Suprapubic skin (tissue), 4 donors: ENCODE data around the gene MOSMO. TPM values are rescaled to one million over a fixed set of nuclear protein-coding genes. Genes with fewer than 3 reads are reported as not detected.

Experiments
- DNase-seq, 2 donors: peaks; one replicate each; pipeline ENCODE4 v3.0.0-alpha.2; 2019; ENCODE audit warnings: low spot score in 2 of 2
- H3K27ac ChIP-seq: fragments of 200-600 bp; sonication (generic); one replicate; pipeline ENCODE4 v1.5.1; 2019
- H3K27me3 ChIP-seq: fragments of 200-600 bp; sonication (generic); one replicate; pipeline ENCODE4 v1.5.1; 2019
- H3K36me3 ChIP-seq: fragments of 200-600 bp; sonication (generic); one replicate; pipeline ENCODE4 v1.5.1; 2019
- H3K4me1 ChIP-seq: fragments of 200-600 bp; sonication (generic); one replicate; pipeline ENCODE4 v1.5.1; 2019
- H3K4me3 ChIP-seq: fragments of 200-600 bp; sonication (generic); one replicate; pipeline ENCODE4 v1.5.1; 2019; ENCODE audit warnings: mild to moderate bottlenecking
- H3K9me3 ChIP-seq: fragments of 200-600 bp; sonication (generic); one replicate; pipeline ENCODE4 v1.5.1; 2019
- EP300 ChIP-seq: sonication (generic); formaldehyde crosslinking; IDR thresholded peaks from one replicate; pipeline ENCODE4 v1.6.1; 2017; ENCODE audit warnings: antibody characterized with exemption
- POLR2A ChIP-seq, 2 donors: fragments of 450-650 bp; IDR thresholded peaks; one replicate each; pipeline ENCODE4 v1.6.1; 2017; ENCODE audit warnings: antibody characterized with exemption in 2 of 2, mild to moderate bottlenecking in 2 of 2, moderate library complexity in 2 of 2
- POLR2AphosphoS5 ChIP-seq, 3 donors: sonication (generic); formaldehyde crosslinking; IDR thresholded peaks; one replicate each; pipeline ENCODE4 v1.6.1; 2017; ENCODE audit warnings: antibody characterized with exemption in 3 of 3
- WGBS: methylation state at CpG from one replicate; pipeline ENCODE4 v1.1.5; 2018; 5-methylcytosine and 5-hydroxymethylcytosine counted together
- total RNA-seq, 4 donors: library from RNA; depleted of rRNA; stranded (reverse); fragments of >200 nt; gene quantifications; one replicate each; pipeline ENCODE4 v1.1.0, GENCODE V29; 2016
- TF ChIP-seq, protein P1 (sequence below), 2 donors: fragments of 200-600 bp in 1 of 2; fragments of 450-650 bp in 1 of 2; sonication (generic) in 1 of 2; IDR thresholded peaks; one replicate each; pipeline ENCODE4 v1.5.1; 2016 to 2019; ENCODE audit warnings: antibody characterized with exemption in 2 of 2, mild to moderate bottlenecking in 1 of 2, moderate library complexity in 1 of 2

Gene MOSMO
- total RNA-seq, 4 donors from 2014 or later: 11.9 to 32.7 (median 16.7) TPM

DNA sequence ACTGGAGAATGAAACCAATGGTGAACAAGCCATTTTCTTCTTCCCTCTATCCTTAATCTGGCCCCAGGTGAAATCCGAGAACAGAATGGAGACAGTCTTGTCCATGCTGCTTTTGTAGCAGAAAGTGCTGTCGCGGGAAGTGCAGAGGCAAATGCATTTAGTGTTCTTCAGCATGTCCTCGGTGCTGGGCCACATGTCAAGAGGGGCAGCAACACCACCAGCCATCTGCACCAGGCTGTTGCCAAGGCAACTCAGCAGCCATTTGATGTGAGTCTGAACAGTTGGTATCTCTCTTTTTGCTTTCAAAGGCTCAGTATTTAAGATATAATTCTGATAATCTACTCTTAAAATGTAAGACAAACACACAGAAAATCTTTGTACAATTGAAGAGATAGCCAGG, 36.1 kb upstream of the MOSMO start:
- no peak overlapping the region for H3K27ac ChIP-seq
- no peaks in the 10 kb centered on the region for H3K9me3 ChIP-seq
- 96% methylated on average over 4 of the region's 4 CpGs for WGBS
- H3K36me3 ChIP-seq: peaks cover 95% of the 10 kb centered on the region
- no peak overlapping the region for H3K4me3 ChIP-seq
- H3K4me1 ChIP-seq: no peaks in the 10 kb centered on the region
- no peak for DNase-seq
- TF ChIP-seq POLR2A (IDR thresholded peaks at IDR 0.05): no peak
- TF ChIP-seq POLR2AphosphoS5 (IDR thresholded peaks at IDR 0.05): no peak
- TF ChIP-seq, protein P1, sequence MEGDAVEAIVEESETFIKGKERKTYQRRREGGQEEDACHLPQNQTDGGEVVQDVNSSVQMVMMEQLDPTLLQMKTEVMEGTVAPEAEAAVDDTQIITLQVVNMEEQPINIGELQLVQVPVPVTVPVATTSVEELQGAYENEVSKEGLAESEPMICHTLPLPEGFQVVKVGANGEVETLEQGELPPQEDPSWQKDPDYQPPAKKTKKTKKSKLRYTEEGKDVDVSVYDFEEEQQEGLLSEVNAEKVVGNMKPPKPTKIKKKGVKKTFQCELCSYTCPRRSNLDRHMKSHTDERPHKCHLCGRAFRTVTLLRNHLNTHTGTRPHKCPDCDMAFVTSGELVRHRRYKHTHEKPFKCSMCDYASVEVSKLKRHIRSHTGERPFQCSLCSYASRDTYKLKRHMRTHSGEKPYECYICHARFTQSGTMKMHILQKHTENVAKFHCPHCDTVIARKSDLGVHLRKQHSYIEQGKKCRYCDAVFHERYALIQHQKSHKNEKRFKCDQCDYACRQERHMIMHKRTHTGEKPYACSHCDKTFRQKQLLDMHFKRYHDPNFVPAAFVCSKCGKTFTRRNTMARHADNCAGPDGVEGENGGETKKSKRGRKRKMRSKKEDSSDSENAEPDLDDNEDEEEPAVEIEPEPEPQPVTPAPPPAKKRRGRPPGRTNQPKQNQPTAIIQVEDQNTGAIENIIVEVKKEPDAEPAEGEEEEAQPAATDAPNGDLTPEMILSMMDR (IDR thresholded peaks at IDR 0.05): no peak
- TF ChIP-seq EP300: no peak
- no peaks in the 10 kb centered on the region for H3K27me3 ChIP-seq

DNA sequence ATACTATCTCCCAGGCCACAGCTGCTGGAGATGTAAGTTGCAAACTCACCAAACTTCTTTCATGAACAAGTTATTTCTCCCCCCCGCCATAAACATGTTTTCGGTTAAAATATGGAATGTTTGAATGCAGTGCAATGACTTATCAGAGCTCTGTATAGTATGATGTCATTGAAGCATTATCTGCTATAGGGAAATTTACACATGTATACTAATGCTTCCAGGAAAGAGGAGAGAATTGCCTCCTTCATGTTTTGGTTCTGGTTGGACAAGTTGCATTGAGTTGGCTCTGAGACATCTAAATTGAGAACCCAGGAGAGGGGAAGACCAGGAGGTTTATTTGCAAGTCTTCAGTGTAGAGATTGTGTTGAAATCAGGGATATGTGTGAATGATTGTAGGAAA, 34.0 kb upstream of the MOSMO start:
- Histone ChIP-seq H3K9me3 (no peaks in the 10 kb centered on the region), H3K27me3 (no peaks in the 10 kb centered on the region), H3K36me3 (peaks cover 95% of the 10 kb centered on the region), H3K4me3 (no peak overlapping the region), H3K27ac (no peak overlapping the region), H3K4me1 (no peaks in the 10 kb centered on the region)
- TF ChIP-seq EP300: no peak
- no peak for TF ChIP-seq POLR2A (IDR thresholded peaks at IDR 0.05)
- TF ChIP-seq POLR2AphosphoS5 (IDR thresholded peaks at IDR 0.05): no peak
- TF ChIP-seq, protein P1 (IDR thresholded peaks at IDR 0.05): no peak
- no peak for DNase-seq
- WGBS: 91% methylated on average over 2 of the region's 2 CpGs

DNA sequence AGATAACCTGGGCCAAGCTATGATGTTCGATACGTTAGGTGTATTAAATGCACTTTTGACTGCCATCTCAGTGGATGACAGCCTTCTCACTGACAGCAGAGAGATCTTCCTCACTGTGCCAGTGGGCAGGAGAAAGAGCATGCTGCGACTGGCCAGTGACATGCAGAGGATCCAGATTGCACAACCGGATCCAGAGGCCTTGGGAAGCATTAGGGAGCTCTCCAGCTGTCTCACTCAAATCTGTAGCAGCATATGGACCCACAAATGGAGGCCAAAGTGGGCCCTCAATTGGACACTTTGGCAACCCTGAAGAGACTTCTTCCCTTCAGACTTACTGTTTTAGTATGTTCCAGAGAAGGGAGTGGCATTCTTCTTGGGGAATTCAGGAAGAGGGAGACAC, 27.9 kb upstream of the MOSMO start:
- Histone ChIP-seq H3K36me3 (peaks cover 99% of the 10 kb centered on the region), H3K27ac (no peak overlapping the region), H3K9me3 (no peaks in the 10 kb centered on the region), H3K27me3 (no peaks in the 10 kb centered on the region), H3K4me1 (no peaks in the 10 kb centered on the region), H3K4me3 (no peak overlapping the region)
- no peak for DNase-seq
- WGBS: 74% methylated on average over 4 of the region's 4 CpGs
- TF ChIP-seq POLR2AphosphoS5 (IDR thresholded peaks at IDR 0.05) (no peak), EP300 (no peak), POLR2A (IDR thresholded peaks at IDR 0.05) (no peak)
- TF ChIP-seq, protein P1 (IDR thresholded peaks at IDR 0.05): no peak

DNA sequence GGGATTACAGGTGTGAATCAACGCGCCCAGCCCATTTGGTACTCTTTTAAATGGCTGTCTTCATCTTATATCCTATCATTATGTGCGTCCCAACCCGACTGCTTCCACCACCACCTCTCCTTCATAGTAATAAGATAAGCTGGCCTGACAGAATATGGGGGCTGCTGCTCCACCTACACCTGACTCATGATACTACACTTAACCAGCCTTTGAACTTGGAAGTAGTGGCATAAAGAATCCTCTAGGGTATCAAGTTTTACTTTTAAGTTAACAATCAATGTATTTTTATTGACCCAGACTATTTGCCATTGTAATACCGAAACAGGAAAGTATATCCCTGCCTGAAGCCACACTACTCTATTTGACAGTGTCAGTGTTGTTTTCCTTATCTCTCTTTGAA, 25.8 kb upstream of the MOSMO start:
- H3K4me3 ChIP-seq: no peak overlapping the region
- DNase-seq: no peak
- no peak overlapping the region for H3K27ac ChIP-seq
- no peaks in the 10 kb centered on the region for H3K9me3 ChIP-seq
- 96% methylated on average over 5 of the region's 5 CpGs for WGBS
- no peaks in the 10 kb centered on the region for H3K4me1 ChIP-seq
- no peaks in the 10 kb centered on the region for H3K27me3 ChIP-seq
- no peak for TF ChIP-seq POLR2AphosphoS5 (IDR thresholded peaks at IDR 0.05)
- TF ChIP-seq, protein P1 (IDR thresholded peaks at IDR 0.05): no peak
- no peak for TF ChIP-seq EP300
- TF ChIP-seq POLR2A (IDR thresholded peaks at IDR 0.05): no peak
- peaks cover 86% of the 10 kb centered on the region for H3K36me3 ChIP-seq

DNA sequence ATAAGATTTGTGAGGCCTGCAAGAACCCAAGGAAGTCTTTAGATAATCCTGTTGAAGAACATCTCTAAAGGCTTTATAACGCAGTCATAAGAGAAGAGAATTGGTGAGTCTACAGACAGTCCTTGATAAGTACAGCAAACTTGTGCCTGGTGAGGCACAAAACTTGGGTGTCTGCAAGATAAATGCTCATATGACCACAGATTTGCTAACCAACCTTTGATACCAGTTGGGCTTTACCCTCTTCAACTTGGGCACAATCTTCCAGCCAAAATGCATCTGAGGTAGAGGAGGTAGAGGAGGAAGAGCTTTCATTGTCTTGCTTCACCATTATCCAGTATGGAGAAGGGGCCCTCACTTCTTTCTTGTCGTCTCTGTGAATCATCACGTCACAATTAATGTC, 23.8 kb upstream of the MOSMO start:
- H3K4me3 ChIP-seq: no peak overlapping the region
- H3K36me3 ChIP-seq: peaks cover 66% of the 10 kb centered on the region
- DNase-seq: no peak
- H3K9me3 ChIP-seq: no peaks in the 10 kb centered on the region
- H3K27me3 ChIP-seq: no peaks in the 10 kb centered on the region
- no peak overlapping the region for H3K27ac ChIP-seq
- no peak for TF ChIP-seq POLR2AphosphoS5 (IDR thresholded peaks at IDR 0.05)
- H3K4me1 ChIP-seq: peaks cover 2% of the 10 kb centered on the region
- 88% methylated on average over 3 of the region's 3 CpGs for WGBS

DNA sequence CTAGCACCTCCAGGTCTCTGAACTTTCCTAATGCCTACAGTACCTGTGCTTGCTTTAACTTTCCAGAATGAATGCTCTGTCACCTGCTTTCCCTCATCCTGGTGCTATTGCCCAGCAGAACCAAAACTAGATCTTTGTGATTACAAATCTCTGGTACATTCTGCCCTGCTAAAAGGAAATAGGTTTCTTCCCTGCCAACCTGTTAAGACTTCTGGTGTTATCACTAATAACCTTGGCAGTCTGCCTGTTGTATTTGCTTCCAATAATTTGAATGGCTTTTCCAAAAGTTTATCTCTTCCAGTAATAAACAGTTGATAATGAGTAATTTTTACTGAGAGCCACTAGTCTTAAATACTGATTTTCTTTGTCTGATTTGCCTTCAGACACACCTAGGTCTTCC, 22.4 kb upstream of the MOSMO start:
- Histone ChIP-seq H3K36me3 (peaks cover 51% of the 10 kb centered on the region), H3K4me3 (no peak overlapping the region), H3K27ac (no peak overlapping the region), H3K4me1 (peaks cover 13% of the 10 kb centered on the region), H3K9me3 (no peaks in the 10 kb centered on the region), H3K27me3 (no peaks in the 10 kb centered on the region)
- no peak for DNase-seq
- TF ChIP-seq POLR2A (IDR thresholded peaks at IDR 0.05): no peak
- TF ChIP-seq, protein P1 (IDR thresholded peaks at IDR 0.05): no peak
- TF ChIP-seq POLR2AphosphoS5 (IDR thresholded peaks at IDR 0.05): no peak
- no peak for TF ChIP-seq EP300
